ENCODE measurements around the gene C12orf57.

Gene C12orf57

GRCh38 chr12:6954316-6955107 lies 10.7 kb downstream of the C12orf57 start:
- no peak for DNase-seq

- DNase-seq: no peak
Observed at GRCh38 chr12:6955108-6956020, 11.5 kb downstream of the C12orf57 start.

GRCh38 chr12:6956021-6956727 lies 12.4 kb downstream of the C12orf57 start:
- DNase-seq: no peak

- no peak for DNase-seq
Observed at GRCh38 chr12:6957151-6957701, 13.4 kb downstream of the C12orf57 start.

GRCh38 chr12:6957741-6958608 lies 14.2 kb downstream of the C12orf57 start:
- no peak for DNase-seq

- DNase-seq: no peak
Observed at GRCh38 chr12:6958609-6959057, 14.8 kb downstream of the C12orf57 start.

- peak; percentile 79 to 81 for DNase-seq
Observed at GRCh38 chr12:6959058-6959804, 15.4 kb downstream of the C12orf57 start.

- no peak for DNase-seq
Observed at GRCh38 chr12:6959805-6960592, 16.2 kb downstream of the C12orf57 start.

- DNase-seq: no peak
Observed at GRCh38 chr12:6960593-6961277, 16.9 kb downstream of the C12orf57 start.

GRCh38 chr12:6961278-6961694 lies 17.5 kb downstream of the C12orf57 start:
- peak; percentile 68 to 83 for DNase-seq

- peak in 1 of 2 donors; percentile 41 for DNase-seq
Observed at GRCh38 chr12:6961695-6962284, 18.0 kb downstream of the C12orf57 start.

- DNase-seq: no peak
Observed at GRCh38 chr12:6962285-6963015, 18.6 kb downstream of the C12orf57 start.

- no peak for DNase-seq
Observed at GRCh38 chr12:6963016-6963731, 19.4 kb downstream of the C12orf57 start.

GRCh38 chr12:6963791-6964413 lies 20.1 kb downstream of the C12orf57 start:
- DNase-seq: no peak

GRCh38 chr12:6964605-6965025 lies 20.8 kb downstream of the C12orf57 start:
- no peak for DNase-seq

- peak; percentile 68 to 75 for DNase-seq
Observed at GRCh38 chr12:6965026-6965661, 21.3 kb downstream of the C12orf57 start.

GRCh38 chr12:6965714-6966113 lies 21.9 kb downstream of the C12orf57 start:
- no peak for DNase-seq
